OCI-LY3 (cell line): ENCODE measurements around the gene GNB5.

Source experiments
- H2AFZ ChIP-seq: fragments of 200-600, 300-600 bp; shearing (Covaris generic); 2 replicates; pipeline ENCODE4 v1.6.0; 2014; ENCODE audit warnings: antibody characterized with exemption, low read depth, low read length
- H3K27ac ChIP-seq: fragments of 200-600, 300-600 bp; sonication (generic); 2 replicates; pipeline ENCODE4 v1.5.1; 2014; ENCODE audit warnings: mild to moderate bottlenecking, low read length, moderate library complexity, mixed read lengths
- H3K27me3 ChIP-seq: fragments of 200-600, 300-600 bp; sonication (generic); 2 replicates; pipeline ENCODE4 v1.6.1; 2014; ENCODE audit warnings: low read depth, low read length, mixed read lengths
- H3K36me3 ChIP-seq: fragments of 200-600, 300-600 bp; sonication (generic); replicated peaks from 2 replicates; pipeline ENCODE3; 2014; ENCODE audit warnings: low read depth, low read length, mixed read lengths
- H3K4me1 ChIP-seq: fragments of 300-600, 200-600 bp; sonication (generic); 2 replicates; pipeline ENCODE4 v1.6.1; 2014; ENCODE audit warnings: low read length, mixed read lengths
- H3K4me2 ChIP-seq: fragments of 200-600, 300-600 bp; sonication (generic); 2 replicates; pipeline ENCODE4 v1.6.1; 2014; ENCODE audit warnings: low read length, mixed read lengths
- H3K4me3 ChIP-seq: fragments of 300-600, 200-600 bp; sonication (generic); 2 replicates; pipeline ENCODE4 v1.5.1; 2014; ENCODE audit warnings: antibody characterized with exemption, mild to moderate bottlenecking, low read length, moderate library complexity
- H3K79me2 ChIP-seq: fragments of 300-600, 200-600 bp; shearing (Covaris generic); 2 replicates; pipeline ENCODE4 v1.6.1; 2014; ENCODE audit warnings: mild to moderate bottlenecking, low read length, mixed read lengths
- H3K9ac ChIP-seq: fragments of 300-600, 200-600 bp; shearing (Covaris generic); 2 replicates; pipeline ENCODE4 v1.6.0; 2014; ENCODE audit warnings: mild to moderate bottlenecking, low read length, moderate library complexity
- H3K9me3 ChIP-seq: fragments of 200-600, 300-600 bp; shearing (Covaris generic); 2 replicates; pipeline ENCODE4 v1.6.1; 2014; ENCODE audit warnings: low read length, mixed read lengths; ENCODE audit not compliant: insufficient read depth
- H4K20me1 ChIP-seq: fragments of 200-600, 300-600 bp; sonication (generic); 2 replicates; pipeline ENCODE4 v1.6.1; 2016; ENCODE audit warnings: low read length, mixed read lengths; ENCODE audit not compliant: insufficient read depth
- EZH2phosphoT487 ChIP-seq: fragments of 200-600 bp; shearing (Covaris generic); IDR thresholded peaks from 2 replicates; pipeline ENCODE4 v1.6.1; 2018; ENCODE audit warnings: antibody characterized with exemption, mixed run types, low read depth
- TF ChIP-seq, protein P1 (sequence below): fragments of 200-600, 300-600 bp; sonication (generic); IDR thresholded peaks from 2 replicates; pipeline ENCODE4 v1.5.1; 2014; ENCODE audit warnings: antibody characterized with exemption, low read length, low read depth

GNB5 gene

DNA sequence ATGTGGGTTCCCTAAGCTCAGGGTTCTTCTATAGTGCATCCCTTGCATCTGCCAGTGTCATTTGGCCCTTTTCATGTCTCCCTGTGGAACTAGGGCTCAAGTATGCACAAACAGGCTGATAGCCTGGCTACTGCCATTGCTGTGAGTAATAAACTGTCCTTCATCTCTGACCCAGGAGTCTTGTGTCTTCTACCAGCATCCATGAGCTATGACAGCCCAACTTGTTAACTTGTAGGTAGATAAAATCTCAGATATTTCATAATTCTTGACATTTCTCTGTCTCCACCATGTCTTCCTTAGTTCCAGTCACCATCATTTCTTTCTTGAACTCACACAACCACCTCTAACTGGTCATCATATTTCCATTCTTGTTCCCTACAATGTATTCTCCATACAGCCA, 59.1 kb downstream of the GNB5 start:
- Histone ChIP-seq H3K79me2 (no peaks in the 10 kb centered on the region), H3K27ac (no peak overlapping the region), H3K4me2 (no peak overlapping the region), H4K20me1 (no peaks in the 10 kb centered on the region), H3K4me1 (no peaks in the 10 kb centered on the region), H2AFZ (no peak overlapping the region), H3K36me3 (peaks cover 31% of the 10 kb centered on the region), H3K9ac (no peak overlapping the region), H3K4me3 (no peak overlapping the region), H3K27me3 (no peaks in the 10 kb centered on the region), H3K9me3 (no peaks in the 10 kb centered on the region)
- TF ChIP-seq, protein P1, sequence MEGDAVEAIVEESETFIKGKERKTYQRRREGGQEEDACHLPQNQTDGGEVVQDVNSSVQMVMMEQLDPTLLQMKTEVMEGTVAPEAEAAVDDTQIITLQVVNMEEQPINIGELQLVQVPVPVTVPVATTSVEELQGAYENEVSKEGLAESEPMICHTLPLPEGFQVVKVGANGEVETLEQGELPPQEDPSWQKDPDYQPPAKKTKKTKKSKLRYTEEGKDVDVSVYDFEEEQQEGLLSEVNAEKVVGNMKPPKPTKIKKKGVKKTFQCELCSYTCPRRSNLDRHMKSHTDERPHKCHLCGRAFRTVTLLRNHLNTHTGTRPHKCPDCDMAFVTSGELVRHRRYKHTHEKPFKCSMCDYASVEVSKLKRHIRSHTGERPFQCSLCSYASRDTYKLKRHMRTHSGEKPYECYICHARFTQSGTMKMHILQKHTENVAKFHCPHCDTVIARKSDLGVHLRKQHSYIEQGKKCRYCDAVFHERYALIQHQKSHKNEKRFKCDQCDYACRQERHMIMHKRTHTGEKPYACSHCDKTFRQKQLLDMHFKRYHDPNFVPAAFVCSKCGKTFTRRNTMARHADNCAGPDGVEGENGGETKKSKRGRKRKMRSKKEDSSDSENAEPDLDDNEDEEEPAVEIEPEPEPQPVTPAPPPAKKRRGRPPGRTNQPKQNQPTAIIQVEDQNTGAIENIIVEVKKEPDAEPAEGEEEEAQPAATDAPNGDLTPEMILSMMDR, result no peak
- no peak for TF ChIP-seq EZH2phosphoT487

DNA sequence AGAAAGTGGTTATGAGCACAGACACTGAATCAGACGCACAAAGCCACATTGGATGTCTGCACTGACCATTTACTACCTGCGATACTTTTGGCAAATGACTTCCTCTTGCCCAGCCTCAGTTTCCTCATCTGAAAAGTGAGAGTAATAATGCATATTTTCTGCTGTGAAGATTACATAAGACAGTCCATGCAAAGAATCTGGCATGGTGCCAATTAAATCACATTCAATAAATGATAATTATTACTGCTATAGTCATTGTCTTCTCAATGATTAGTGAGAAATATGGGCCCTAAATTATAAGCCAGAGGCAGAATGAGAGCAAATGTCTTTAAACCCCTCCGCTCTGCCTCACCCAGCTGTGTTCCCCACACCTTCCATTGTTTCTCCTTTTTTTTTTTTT, 62.6 kb downstream of the GNB5 start:
- Histone ChIP-seq H4K20me1 (no peaks in the 10 kb centered on the region), H3K9me3 (no peaks in the 10 kb centered on the region), H3K36me3 (peaks cover 35% of the 10 kb centered on the region), H3K27ac (no peak overlapping the region), H3K4me2 (no peak overlapping the region), H3K4me1 (peaks cover 11% of the 10 kb centered on the region), H2AFZ (no peak overlapping the region), H3K79me2 (no peaks in the 10 kb centered on the region), H3K4me3 (no peak overlapping the region), H3K9ac (no peak overlapping the region), H3K27me3 (no peaks in the 10 kb centered on the region)
- no peak for TF ChIP-seq EZH2phosphoT487
- TF ChIP-seq, protein P1, result no peak

DNA sequence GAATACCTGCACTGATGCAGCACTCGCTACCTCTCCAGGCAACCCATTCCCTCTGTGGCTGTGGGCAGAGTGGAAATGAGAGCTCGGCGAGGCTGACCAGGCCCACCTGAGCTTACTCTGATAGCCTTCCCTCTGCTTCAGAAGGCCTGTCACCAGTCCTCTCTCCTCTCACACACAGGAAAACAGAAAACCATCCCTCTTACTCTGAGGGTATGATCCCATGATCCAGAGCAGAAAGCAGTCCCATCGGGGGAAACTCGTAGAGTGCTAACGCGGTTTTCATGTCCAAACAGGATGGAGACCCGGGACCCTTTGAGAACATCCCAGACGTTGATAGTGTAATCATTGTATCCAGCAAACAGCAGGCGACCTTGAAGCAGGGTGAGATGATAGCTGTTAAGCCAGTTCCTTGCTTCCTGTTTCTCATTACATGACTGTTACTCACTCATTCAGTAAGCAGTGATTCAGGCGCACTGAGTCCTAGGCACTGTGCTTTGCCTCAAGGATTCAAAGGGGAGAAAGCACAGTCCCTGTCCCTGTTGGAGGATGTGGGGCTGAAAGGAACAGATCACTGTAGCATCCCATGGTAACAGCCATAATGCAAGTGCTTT, 66.8 kb downstream of the GNB5 start:
- Histone ChIP-seq H3K4me3 (no peak overlapping the region), H4K20me1 (no peaks in the 10 kb centered on the region), H3K36me3 (peaks cover 20% of the 10 kb centered on the region), H3K9me3 (no peaks in the 10 kb centered on the region), H3K4me2 (no peak overlapping the region), H3K27me3 (no peaks in the 10 kb centered on the region), H3K79me2 (no peaks in the 10 kb centered on the region), H3K4me1 (peaks cover 11% of the 10 kb centered on the region), H3K9ac (no peak overlapping the region), H3K27ac (no peak overlapping the region), H2AFZ (no peak overlapping the region)
- TF ChIP-seq, protein P1, result no peak
- no peak for TF ChIP-seq EZH2phosphoT487

DNA sequence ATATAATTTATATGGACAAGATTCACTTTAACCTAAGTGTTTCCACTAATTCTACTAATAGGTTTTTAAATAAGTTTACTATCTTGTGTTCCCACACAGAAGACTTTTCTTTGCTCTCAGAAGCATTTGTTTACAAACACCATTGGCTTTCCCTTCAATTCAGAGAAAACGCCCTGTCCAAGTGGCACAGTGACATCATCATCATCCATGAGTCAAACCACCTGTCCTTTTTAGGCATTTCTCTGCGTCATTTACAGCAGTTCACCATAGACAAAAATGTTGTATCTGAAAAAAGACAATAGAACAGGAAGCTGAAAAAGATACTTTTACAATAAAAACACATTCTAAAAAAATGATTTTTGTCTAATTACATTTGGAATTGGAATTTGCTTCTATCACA, 69.3 kb downstream of the GNB5 start:
- no peak overlapping the region for H3K4me2 ChIP-seq
- H3K27me3 ChIP-seq, result no peaks in the 10 kb centered on the region
- no peak overlapping the region for H3K27ac ChIP-seq
- H3K36me3 ChIP-seq, result peaks cover 16% of the 10 kb centered on the region
- TF ChIP-seq, protein P1, result no peak
- no peak for TF ChIP-seq EZH2phosphoT487
- H3K4me3 ChIP-seq, result no peak overlapping the region
- no peak overlapping the region for H2AFZ ChIP-seq
- H3K9ac ChIP-seq, result no peak overlapping the region
- H4K20me1 ChIP-seq, result no peaks in the 10 kb centered on the region
- H3K79me2 ChIP-seq, result no peaks in the 10 kb centered on the region
- no peaks in the 10 kb centered on the region for H3K9me3 ChIP-seq
- peaks cover 11% of the 10 kb centered on the region for H3K4me1 ChIP-seq
